HepG2 (cell line): ENCODE measurements around the gene PLOD3. TPM values are rescaled to one million over a fixed set of nuclear protein-coding genes. Genes with fewer than 3 reads are reported as not detected.

ENCODE experiments used
- AHR ChIP-seq: IDR thresholded peaks from 2 replicates; pipeline ENCODE4 v1.6.1; 2018; ENCODE audit warnings: missing genetic modification reagents, missing compliant biosample characterization
- GMEB1 ChIP-seq: sonication (generic); formaldehyde crosslinking; IDR thresholded peaks from 2 replicates; pipeline ENCODE4 v1.5.1; 2020; ENCODE audit warnings: missing genetic modification reagents, mild to moderate bottlenecking, borderline replicate concordance
- HBP1 ChIP-seq: IDR thresholded peaks from 2 replicates; pipeline ENCODE4 v1.6.1; 2016; ENCODE audit warnings: low read depth, control low read depth
- HNF1A ChIP-seq, 2 experiments: sonication (generic) in 1 of 2; formaldehyde crosslinking in 1 of 2; IDR thresholded peaks; 2 replicates each; pipeline versions ENCODE4 v1.4.0 to v1.6.1; 2016 to 2020; ENCODE audit warnings: borderline replicate concordance in 1 of 2, low read depth in 1 of 2, mild to moderate bottlenecking in 1 of 2, missing genetic modification reagents in 1 of 2
- KLF13 ChIP-seq: sonication (generic); formaldehyde crosslinking; IDR thresholded peaks from 2 replicates; pipeline ENCODE4 v1.4.0; 2020; ENCODE audit warnings: mild to moderate bottlenecking, missing genetic modification reagents
- PATZ1 ChIP-seq: sonication (generic); formaldehyde crosslinking; IDR thresholded peaks from 2 replicates; pipeline ENCODE4 v1.4.0; 2020; ENCODE audit warnings: missing genetic modification reagents
- RFX3 ChIP-seq: IDR thresholded peaks from 2 replicates; pipeline ENCODE4 v1.6.1; 2016; ENCODE audit warnings: missing biosample characterization, missing genetic modification reagents
- ZNF281 ChIP-seq: sonication (generic); formaldehyde crosslinking; IDR thresholded peaks from 2 replicates; pipeline ENCODE4 v1.4.0; 2020; ENCODE audit warnings: missing genetic modification reagents, borderline replicate concordance
- ZNF296 ChIP-seq: sonication (generic); formaldehyde crosslinking; conservative IDR thresholded peaks from 2 replicates; pipeline ENCODE4 v1.5.0; 2020; ENCODE audit warnings: mild to moderate bottlenecking, missing genetic modification reagents
- polyA plus RNA-seq, 8 experiments: library from polyadenylated mRNA; depleted of rRNA in 3 of 8; stranded (reverse) in 7 of 8; unstranded in 1 of 8; fragments of >200 nt; fragmentation: Illumina TruSeq in 4 of 8; extraction: Trizol in 4 of 8; gene quantifications; 2 replicates each; pipeline versions ENCODE4 v1.2.1 to v1.2.3, GENCODE V29; 2011 to 2016; ENCODE audit warnings: low read depth in 4 of 8, missing spikeins in 1 of 8, mixed read lengths in 1 of 8; ENCODE audit not compliant: insufficient read depth in 1 of 8
- total RNA-seq, 5 experiments: library from RNA; depleted of rRNA; stranded (reverse); fragments of >200 nt; fragmentation: Illumina TruSeq; extraction: Trizol; gene quantifications; 2 replicates each; pipeline ENCODE4 v1.2.3, GENCODE V29; 2016; ENCODE audit warnings: low read depth in 1 of 5

PLOD3 gene
- total and polyA plus RNA-seq, 2 of the 13 experiments (the other 11 are each of a cell fraction or from before 2014, with no cell fraction given): 65.8 to 67.4 TPM

GRCh38 chr7:101160910-101161309, 56.5 kb downstream of the PLOD3 start (continued):
- TF ChIP-seq PATZ1 (CRISPR knock-in tag) (peak; percentile 43; the same call in 1 of the 2 replicates), GMEB1 (CRISPR knock-in tag) (no peak), ZNF296 (CRISPR knock-in tag) (no peak), AHR (CRISPR knock-in tag) (no peak), RFX3 (CRISPR knock-in tag) (no peak), KLF13 (no peak), ZNF281 (CRISPR knock-in tag) (0 out of 2 replicates have a peak, but pooled peaks have one; percentile 26), HNF1A (IDR thresholded peaks at IDR 0.05; ENCODE audit: low read depth) (no peak), HNF1A (CRISPR knock-in tag; IDR thresholded peaks at IDR 0.05; ENCODE audit: borderline replicate concordance) (no peak), HBP1 (CRISPR knock-in tag) (no peak)
